Glomerular endothelial cell (primary cell): ENCODE data around the gene GPR55. TPM values are rescaled to one million over a fixed set of nuclear protein-coding genes. Genes with fewer than 3 reads are reported as not detected.

Experiments used
- DNase-seq: peaks from one replicate; pipeline ENCODE4 v3.0.0-alpha.2; 2011; ENCODE audit warnings: low read depth, low spot score; ENCODE audit errors: extremely low read depth
- total RNA-seq: library from RNA; depleted of rRNA; stranded (reverse); fragments of >200 nt; gene quantifications from 2 replicates; pipeline ENCODE4 v1.2.3, GENCODE V29; 2015

The GPR55 gene
- total RNA-seq, 1 donor from 2014 or later: not detected

DNA sequence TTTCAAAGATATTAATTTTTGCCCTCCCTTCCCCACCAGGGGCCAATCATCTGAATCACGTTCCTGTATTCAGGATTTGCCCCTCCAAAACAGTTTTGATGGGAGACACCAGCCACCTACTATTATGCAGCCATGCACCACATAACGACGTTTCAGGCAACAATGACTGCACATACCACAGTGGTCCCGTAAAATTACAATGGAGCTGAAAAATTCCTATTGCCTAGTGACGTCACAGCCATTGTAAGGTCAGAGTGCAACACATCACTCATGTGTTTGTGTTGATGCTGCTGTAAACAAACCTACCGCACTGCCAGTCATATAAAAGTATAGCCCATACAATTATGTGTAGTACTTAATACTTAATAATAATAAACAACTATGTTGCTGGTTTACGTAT, 37.7 kb downstream of the GPR55 start:
- DNase-seq: no peak

DNA sequence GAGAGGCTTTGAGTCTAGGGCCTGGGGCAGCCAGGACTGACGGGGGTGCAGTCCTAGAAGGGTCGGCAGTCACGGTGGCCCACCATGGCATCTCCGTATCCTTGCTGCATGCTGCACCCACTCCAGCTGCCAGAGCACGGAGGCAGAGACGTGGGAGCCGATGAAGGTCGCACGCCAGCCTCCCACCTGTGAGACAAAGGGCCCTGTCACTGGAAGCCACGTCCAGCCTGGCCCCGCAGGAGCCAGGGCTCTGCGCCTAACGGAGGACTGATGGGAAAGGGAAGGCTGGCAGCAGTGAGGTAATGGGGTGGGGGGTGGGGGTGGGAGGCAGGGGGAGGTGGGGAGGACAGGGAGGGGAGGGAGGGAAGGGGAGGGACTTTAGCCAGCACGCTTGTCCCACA, 38.4 kb downstream of the GPR55 start:
- DNase-seq: no peak

DNA sequence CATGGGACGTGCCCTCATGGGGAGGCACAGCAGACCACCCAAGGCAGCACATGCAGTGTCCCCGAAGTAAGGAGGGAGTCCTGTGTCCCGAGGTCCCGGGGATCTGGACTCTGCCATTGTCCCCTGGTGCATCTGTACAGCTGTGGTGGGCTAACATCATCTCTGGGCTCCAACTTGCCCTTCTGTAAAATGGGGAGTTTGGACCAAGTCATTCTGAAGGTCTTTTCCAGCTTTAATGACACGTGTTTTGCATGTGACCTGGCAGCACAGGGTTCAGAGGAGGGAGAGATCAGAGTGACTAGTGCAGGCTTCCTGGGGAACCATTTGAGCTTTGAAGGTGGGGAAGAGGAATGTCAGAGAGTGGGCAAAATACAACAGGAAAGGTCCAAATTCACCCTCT, 38.8 kb downstream of the GPR55 start:
- DNase-seq: no peak

DNA sequence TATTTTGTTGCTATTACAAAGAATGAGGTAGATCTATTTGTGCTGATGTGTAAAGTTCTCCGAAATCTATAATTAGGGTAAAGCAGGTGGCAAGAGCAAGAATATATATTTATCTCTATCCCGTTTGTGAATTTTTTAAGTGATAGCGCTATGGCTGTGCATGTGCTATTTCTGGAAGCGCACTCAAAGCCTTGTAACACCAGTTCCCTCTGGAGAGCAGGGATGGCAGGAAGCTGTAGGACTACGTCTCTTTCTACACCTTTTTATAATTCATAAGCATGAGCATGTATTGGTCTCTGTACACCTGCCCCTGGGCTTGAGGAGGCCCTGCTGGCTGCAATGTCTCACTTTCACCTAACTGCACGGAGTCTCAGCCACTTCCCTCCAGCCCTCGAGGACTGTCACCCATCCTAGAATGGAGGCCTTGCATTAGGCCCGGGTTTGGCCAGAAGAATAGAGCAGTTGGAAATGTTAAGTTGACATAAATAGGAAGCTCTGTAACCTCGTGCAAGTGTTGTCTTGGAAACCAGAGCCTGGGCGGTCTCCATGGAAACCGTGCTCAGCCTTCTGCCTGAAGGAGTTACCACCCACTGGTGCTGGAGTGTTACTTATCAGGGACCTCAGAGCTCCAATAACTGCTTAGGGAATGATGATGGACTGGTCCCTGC, 39.4 kb downstream of the GPR55 start:
- DNase-seq: no peak

DNA sequence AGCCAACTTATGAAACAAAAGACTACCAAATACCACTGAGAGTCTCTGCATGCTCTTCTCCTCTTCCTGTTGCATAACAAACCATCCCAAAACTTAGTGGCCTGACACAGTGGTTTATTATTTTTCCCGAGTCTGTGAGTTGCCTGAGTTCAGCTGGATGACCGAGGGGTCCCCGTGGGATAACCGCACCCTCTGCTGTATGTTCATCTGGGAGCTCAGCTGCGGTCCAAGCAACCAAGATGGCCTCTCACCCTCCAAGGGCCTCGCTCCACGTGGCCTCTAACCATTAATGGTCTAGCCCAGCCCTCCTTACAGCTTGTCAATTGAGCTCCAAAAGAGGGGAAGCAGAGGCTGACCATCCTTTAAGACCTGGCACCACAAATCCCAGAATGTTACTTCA, 43.2 kb downstream of the GPR55 start:
- DNase-seq: no peak

DNA sequence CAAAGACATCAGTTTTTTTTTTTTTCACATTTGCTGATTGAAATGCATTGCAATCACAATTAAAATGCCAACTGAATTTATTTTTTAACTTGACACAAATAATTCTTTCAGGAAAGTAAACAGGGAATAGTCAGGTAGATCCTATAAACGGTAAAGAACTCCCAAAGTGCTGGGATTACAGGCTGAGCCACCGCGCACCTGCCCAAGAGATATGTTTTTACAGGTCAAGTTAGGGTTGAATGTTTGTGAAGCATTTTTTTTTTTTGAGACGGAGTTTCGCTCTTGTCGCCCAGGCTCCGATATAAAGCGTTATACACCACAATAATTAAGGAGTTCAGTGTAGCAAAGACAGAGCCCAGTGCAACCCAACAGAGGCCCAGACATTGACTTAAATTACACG, 45.2 kb downstream of the GPR55 start:
- no peak for DNase-seq

DNA sequence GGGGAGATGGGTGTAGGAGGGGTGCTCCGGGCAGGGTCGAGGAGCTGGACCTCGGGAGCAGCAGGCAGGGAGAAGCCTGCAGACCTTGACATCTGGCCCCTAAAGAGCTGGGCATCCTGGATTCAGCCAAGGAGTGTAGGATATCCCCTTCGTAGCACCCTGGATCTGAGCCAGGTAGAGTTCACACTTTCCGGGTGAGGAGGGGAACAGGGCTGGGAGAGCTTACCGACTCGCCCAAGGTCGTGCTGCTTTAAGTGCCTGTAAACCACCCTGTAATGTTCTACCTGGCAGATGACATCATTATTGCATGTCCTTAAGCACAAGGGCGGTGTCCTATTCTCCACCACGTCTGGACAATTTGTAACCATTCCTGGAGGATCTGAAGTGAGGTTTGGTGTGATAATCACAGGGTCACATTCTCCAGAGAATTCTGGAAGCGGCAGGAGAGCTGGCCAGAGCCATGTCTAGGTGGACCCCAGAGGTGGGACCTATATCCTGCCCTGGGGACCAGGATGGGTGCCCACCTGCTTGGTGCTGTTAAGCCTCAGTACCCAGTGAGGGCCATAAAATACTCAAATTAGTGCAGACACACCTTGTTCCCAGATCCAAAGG, 45.7 kb downstream of the GPR55 start:
- no peak for DNase-seq

DNA sequence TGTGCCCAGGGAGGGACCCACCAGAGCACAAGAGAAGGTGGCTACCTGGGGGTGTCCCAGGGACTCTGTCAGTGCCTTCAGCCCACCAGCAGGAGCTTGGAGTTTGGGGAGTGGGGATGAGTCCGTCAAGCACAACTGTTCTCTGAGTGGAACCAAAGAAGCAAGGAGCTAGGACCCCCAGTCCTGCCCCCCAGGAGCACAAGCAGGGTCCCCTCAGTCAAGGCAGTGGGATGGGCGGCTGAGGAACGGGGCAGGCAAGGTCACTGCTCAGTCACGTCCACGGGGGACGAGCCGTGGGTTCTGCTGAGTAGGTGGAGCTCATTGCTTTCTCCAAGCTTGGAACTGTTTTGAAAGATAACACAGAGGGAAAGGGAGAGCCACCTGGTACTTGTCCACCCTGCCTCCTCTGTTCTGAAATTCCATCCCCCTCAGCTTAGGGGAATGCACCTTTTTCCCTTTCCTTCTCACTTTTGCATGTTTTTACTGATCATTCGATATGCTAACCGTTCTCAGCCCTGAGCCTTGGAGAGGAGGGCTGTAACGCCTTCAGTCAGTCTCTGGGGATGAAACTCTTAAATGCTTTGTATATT, 46.3 kb downstream of the GPR55 start:
- no peak for DNase-seq

DNA sequence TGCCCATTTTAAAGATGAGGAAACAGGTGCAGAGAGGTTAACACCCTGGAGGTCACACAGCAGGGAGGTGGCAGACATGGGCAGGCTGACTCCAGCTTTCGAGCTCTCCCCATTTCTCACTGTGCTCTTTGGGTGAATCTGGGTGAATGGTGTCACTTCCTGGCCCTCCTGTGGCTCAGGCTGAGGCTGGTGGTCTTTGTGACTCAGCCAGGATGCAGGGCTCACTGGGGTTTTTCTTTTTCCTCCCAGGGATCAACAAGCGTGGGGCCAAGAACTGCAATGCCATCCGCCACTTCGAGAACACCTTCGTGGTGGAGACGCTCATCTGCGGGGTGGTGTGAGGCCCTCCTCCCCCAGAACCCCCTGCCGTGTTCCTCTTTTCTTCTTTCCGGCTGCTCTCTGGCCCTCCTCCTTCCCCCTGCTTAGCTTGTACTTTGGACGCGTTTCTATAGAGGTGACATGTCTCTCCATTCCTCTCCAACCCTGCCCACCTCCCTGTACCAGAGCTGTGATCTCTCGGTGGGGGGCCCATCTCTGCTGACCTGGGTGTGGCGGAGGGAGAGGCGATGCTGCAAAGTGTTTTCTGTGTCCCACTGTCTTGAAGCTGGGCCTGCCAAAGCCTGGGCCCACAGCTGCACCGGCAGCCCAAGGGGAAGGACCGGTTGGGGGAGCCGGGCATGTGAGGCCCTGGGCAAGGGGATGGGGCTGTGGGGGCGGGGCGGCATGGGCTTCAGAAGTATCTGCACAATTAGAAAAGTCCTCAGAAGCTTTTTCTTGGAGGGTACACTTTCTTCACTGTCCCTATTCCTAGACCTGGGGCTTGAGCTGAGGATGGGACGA, 47.1 kb downstream of the GPR55 start:
- no peak for DNase-seq

DNA sequence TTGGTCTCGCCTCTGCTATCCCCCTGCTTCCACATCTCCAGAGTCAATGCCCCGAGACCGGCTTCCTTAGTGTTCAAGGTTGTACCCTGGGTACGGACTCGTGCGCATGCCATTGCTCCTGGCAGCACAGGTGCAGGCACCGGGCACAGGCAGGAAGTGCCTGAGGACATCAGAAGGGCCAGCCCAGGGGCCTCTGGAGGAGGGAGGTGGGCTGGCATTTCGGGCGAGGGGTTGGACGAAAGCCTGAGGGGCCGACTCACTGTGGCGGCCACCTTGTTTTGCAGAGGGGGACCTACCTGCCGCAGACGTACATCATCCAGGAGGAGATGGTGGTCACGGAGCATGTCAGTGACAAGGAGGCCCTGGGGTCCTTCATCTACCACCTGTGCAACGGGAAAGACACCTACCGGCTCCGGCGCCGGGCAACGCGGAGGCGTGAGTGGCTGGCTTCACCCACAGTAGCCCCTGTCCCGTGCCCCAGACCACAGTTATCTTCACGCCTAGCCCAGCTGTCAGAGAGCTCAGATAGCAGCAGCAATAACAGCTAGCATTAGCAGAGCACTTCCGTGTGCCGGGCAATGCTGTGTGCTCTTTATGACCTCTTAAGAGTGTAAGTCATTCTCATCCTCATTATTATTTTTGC, 47.8 kb downstream of the GPR55 start:
- DNase-seq: no peak

DNA sequence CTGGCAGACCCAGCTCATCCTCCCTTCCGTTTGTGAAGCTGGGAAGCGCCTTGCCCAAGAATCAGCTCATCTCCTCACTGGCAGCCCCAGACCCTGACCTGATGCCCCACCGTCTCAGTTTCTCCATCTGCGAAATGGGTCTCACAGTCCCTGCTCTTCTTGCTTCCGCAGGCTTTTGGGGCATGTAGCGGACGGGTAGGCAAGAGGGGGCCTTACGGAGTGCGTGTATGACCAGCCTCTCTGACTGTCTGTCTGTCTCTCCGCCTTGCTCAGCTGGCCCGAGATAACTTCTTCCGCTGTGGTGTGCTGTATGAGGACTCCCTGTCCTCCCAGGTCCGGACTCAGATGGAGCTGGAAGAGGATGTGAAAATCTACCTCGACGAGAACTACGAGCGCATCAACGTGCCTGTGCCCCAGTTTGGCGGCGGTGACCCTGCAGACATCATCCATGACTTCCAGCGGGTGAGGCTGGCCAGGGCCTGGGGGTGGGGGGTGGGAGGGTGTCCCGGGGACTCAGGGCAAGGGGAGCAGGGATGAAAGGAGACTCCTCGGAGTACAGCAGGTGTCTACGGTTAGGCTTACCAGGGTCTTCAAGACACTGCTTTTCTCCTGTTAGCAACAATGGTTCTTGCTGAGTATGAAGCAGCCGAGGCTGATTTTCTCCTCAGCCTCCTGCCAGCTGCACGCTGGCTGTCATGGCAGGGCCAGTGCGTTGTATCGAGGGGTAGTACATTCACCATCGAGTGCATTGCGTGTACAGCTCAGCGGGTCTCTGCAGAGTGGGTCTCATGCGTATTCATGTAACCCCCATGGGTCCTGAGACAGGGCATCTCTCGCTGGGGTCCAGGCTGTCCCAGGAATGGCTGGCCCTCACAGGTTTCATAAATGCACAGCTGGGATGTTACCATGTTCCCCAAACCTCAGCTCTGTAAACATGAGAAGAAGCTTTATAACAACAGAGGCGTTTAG, 49.4 kb downstream of the GPR55 start:
- no peak for DNase-seq

DNA sequence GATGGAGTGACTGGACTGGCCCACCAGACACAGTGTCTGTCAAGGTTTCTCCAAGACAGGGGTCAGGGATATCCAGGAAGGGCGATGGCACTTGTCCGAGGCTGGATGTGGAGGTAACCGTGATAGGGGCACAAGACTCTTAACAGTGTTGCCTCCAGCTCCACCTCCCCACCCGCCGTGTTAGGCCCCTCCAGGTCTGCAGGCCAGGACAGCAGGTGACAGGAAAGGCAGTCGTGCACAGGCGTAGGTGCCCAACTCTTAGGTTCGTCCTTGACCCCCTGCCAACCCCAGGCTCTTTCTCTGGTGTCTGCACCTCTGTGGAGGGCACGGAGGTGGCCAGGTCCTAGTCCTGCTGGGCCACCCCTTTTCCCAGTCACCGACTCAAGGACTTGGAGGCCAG, 50.2 kb downstream of the GPR55 start:
- DNase-seq: no peak

DNA sequence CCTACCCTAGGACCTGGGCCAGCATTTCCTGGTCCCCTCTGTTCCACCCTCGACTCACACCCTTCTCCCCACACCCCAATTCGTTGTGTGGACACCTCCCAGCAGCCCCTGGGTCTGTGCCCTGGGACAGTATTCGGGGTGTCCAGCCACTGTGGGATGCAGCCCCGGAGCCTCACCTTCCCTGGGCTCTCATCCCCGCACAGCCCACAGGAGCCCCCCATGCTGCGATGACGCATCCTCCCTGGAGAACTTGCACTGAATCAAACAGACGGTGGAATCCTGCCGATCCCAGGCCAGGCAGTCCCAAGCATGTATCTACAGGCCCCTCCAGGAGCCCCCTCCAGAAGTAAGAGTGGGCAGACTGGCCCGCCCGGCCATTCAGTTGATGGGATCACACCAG, 50.6 kb downstream of the GPR55 start:
- no peak for DNase-seq

DNA sequence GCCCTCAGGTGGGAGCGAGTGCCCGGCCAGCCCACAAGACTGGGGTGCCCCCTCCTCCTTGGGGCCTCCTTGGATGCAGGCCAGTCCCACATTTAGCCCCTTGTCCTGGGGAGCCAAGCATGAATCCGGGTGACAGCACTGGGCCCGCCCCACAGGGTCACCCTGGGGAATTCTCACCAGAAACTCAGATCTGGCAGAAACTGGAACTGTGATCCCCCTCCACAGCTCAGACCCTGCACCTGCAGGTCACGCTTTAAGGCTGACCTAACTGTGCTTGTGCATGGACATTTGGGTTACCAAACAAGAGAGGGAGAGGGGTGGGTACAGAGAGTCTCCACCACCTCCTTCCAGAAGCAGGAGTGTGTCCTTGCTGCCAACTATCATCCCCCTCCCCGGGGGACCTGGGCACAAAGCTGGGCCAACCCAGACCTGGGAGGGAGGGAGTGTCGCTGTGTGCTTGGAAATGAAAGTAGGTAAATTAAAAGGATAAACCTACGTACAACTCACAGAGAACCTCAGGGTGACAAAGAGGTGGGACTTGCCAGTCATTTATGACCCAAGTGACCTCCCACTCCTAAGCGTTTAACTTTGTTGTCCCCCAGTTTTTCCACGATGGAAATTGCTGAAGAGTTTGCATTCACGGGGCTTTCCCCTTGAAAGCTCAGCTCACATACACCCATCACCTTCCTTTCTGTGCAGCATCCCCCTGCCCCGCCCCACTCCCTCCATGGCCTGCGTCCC, 51.2 kb downstream of the GPR55 start:
- no peak for DNase-seq

DNA sequence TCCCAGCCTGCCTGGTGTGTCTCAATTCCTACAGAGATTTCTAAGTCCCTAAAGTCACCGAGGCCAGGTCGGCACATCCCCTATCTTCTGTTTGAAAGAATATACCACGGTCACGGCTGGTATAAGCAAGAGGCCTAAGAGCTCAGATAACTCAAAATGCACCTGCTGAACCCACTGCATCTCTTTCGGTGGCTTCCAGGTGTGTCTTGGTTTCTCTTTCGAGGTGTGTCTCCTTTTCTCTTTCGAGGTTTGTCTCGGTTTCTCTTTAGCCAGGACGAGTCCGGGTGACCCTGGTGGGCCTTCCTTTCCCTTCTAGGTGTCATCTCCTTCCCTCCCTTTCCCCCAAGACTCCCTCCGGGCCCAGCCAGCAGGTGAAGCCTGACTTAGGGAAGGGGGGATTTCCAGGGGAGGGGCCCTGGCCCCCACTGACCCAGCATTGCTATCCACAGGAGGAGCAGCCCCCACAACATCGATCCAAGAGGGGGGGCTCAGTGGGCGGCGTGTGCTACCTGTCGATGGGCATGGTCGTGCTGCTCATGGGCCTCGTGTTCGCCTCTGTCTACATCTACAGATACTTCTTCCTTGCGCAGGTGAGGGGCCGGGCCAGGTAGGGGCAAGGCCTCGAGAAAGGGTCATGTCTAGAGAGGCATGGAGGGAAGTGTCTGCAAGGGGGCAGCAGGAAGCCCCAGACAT, 51.9 kb downstream of the GPR55 start:
- no peak for DNase-seq

DNA sequence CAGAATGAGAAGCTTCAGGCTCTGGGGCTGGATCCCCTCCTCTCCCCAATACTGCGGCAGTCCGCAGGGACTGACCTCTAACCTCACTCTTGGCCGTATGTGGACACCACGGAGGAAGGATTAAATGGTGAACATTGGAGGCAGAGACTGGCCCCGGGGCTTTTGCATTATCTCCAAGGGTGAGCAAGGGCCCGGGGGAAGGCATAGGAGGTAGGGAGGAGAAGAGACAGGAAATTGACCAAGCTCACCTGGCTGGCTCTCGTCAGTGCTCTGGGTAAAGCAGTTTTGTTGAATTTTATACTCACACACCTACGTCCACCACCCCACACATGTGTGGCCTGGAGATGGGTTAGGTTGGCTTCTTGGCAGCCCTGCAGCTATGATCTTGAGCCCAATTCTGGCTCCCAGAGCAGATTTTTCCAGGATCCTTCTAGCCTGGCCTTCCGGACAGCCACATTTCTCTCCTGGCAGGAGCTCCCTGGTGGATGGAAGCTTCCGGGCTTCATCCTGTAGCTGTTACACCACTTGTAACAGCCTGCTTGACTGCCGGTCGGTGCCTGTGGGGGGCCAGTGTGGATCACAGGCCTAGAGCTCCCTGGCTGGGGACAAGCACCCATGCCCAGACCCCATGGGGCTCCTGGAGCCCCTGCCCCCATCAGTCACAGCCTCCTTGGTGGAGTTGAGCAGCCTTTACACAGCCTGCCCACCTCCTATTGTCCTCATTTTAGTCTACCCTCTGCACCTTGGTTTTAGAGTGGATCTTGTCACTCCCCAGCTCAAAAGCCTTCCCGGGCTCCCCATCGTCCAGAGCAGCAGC, 52.7 kb downstream of the GPR55 start:
- DNase-seq: no peak

DNA sequence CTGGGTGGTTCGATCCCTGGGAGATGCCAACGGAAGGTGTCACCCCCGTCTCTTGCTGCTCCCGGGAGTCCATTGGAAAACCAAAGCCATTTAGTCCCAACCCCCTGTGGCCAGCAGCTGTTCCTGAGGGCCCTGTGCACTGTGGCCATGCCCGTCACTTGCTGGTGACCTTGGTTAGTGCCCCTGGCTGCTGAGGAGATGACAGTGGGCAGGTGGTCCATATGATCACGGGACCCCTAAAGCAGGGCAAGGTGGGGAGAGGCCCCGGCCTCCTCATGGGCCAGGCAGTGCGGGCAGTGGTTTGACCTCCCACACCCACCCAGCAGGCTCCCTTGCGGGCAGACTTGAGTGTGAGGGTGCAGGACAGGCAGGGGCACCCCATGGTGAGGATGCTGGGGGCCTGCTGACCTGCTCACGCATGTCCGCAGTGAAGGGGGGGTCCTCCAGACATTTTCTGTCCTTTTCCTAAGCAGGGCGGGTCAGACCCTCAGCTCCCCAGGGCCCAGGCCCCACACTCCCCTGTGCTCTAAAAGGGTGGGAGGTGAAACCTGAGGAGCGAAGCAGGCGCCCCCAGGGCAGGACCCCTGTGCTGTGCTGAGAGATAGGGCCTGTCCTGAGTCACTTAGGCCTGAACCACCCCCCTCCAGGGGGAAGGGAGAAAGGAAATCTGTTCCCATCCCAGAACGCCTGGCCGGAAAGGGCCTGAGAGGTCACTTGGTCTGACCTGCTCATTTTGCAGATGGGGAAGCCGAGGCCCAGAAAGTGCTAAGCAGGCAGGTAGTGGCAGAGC, 53.5 kb downstream of the GPR55 start:
- no peak for DNase-seq
